IMR-90 (cell line): ENCODE data around the gene IGIP. TPM values are rescaled to one million over a fixed set of nuclear protein-coding genes. Genes with fewer than 3 reads are reported as not detected.

Source experiments
- ATAC-seq: fragments of 200-7000 bp; cut with Tn5 transposase; 2 replicates; pipeline ENCODE4 v1.9.1; 2020; ENCODE audit warnings: low read depth, mild to moderate bottlenecking, moderate library complexity
- BruUV-seq: library from RNA; stranded (reverse); fragments of 400-500 nt; replicated peaks from 2 replicates; lab custom pipeline; 2021; lab: Mats Ljungman, UMichigan
- CTCF ChIA-PET: fragments of 300-600 bp; formaldehyde crosslinking; extraction: SDS; loops from one replicate; lab custom pipeline; 2021; ENCODE audit warnings: antibody characterized with exemption; lab: Yijun Ruan, JAX
- POLR2A ChIA-PET: fragments of 300-600 bp; sonication (Branson Sonifier 250); formaldehyde crosslinking; loops from one replicate; lab custom pipeline; 2022; ENCODE audit warnings: antibody characterized with exemption; ENCODE audit not compliant: unreplicated experiment; lab: Charles Lee
- DNase-seq: peaks from one replicate; pipeline ENCODE4 v3.0.0; 2013
- H2AFZ ChIP-seq: replicated peaks from 2 replicates; pipeline ENCODE3; 2013; ENCODE audit warnings: low read length, mild to moderate bottlenecking; ENCODE audit not compliant: poor library complexity
- H2AK5ac ChIP-seq: 2 replicates; pipeline ENCODE4 v1.6.1; 2013; ENCODE audit warnings: low read depth, low read length, inconsistent platforms
- H2AK9ac ChIP-seq: replicated peaks from 2 replicates; pipeline ENCODE3; 2013; ENCODE audit warnings: mild to moderate bottlenecking, low read depth, low read length, moderate library complexity; ENCODE audit not compliant: poor library complexity
- H2BK120ac ChIP-seq: 2 replicates; pipeline ENCODE4 v1.6.1; 2013; ENCODE audit warnings: low read depth, low read length, inconsistent platforms
- H2BK15ac ChIP-seq: 3 replicates; pipeline ENCODE4 v1.6.1; 2013; ENCODE audit warnings: low read depth, low read length, inconsistent platforms
- H2BK20ac ChIP-seq: 2 replicates; pipeline ENCODE4 v1.6.1; 2013; ENCODE audit warnings: low read depth, mild to moderate bottlenecking, inconsistent platforms, low read length, moderate library complexity
- H2BK5ac ChIP-seq: 2 replicates; pipeline ENCODE4 v1.6.1; 2013; ENCODE audit warnings: mild to moderate bottlenecking, low read depth, low read length, inconsistent platforms; ENCODE audit not compliant: poor library complexity, severe bottlenecking
- H3K14ac ChIP-seq: replicated peaks from 2 replicates; pipeline ENCODE4 v1.6.1; 2013; ENCODE audit warnings: low read depth, low read length, inconsistent platforms
- H3K18ac ChIP-seq: 2 replicates; pipeline ENCODE4 v1.6.1; 2013; ENCODE audit warnings: low read depth, low read length, control low read depth
- H3K23ac ChIP-seq: 2 replicates; pipeline ENCODE4 v1.6.1; 2013; ENCODE audit warnings: low read depth, low read length, inconsistent platforms
- H3K27ac ChIP-seq: 2 replicates; pipeline ENCODE4 v1.5.1; 2013; ENCODE audit warnings: mild to moderate bottlenecking, control low read depth, low read length; ENCODE audit not compliant: insufficient read depth
- H3K27me3 ChIP-seq: 2 replicates; pipeline ENCODE4 v1.6.1; 2013; ENCODE audit warnings: low read length; ENCODE audit not compliant: control insufficient read depth, insufficient read depth
- H3K36me3 ChIP-seq: 2 replicates; pipeline ENCODE4 v1.6.1; 2013; ENCODE audit warnings: low read length, mixed read lengths; ENCODE audit not compliant: control insufficient read depth, insufficient read depth
- H3K4ac ChIP-seq: 2 replicates; pipeline ENCODE4 v1.6.1; 2013; ENCODE audit warnings: low read depth, low read length, inconsistent platforms
- H3K4me1 ChIP-seq: 2 replicates; pipeline ENCODE4 v1.6.1; 2013; ENCODE audit warnings: low read length, mixed read lengths; ENCODE audit not compliant: control insufficient read depth, insufficient read depth
- H3K4me2 ChIP-seq: 2 replicates; pipeline ENCODE4 v1.6.1; 2013; ENCODE audit warnings: low read depth, mild to moderate bottlenecking, control low read depth, low read length, moderate library complexity
- H3K4me3 ChIP-seq: 2 replicates; pipeline ENCODE4 v1.5.1; 2013; ENCODE audit warnings: low read depth, mild to moderate bottlenecking, control low read depth, low read length, moderate library complexity; ENCODE audit not compliant: insufficient read depth
- H3K56ac ChIP-seq: 2 replicates; pipeline ENCODE4 v1.6.1; 2013; ENCODE audit warnings: low read length, inconsistent platforms; ENCODE audit not compliant: insufficient read depth; ENCODE audit errors: extremely low read depth
- H3K79me1 ChIP-seq, 2 experiments: 2 replicates each; pipeline ENCODE4 v1.6.1; 2013; ENCODE audit warnings: low read length in 2 of 2, inconsistent platforms in 1 of 2, low read depth in 1 of 2
- H3K9ac ChIP-seq: 2 replicates; pipeline ENCODE4 v1.6.1; 2013; ENCODE audit warnings: low read depth, low read length, control low read depth
- H3K9me1 ChIP-seq: 2 replicates; pipeline ENCODE4 v1.6.1; 2013; ENCODE audit warnings: low read length, inconsistent platforms; ENCODE audit not compliant: insufficient read depth
- H3K9me3 ChIP-seq: 2 replicates; pipeline ENCODE4 v1.6.1; 2013; ENCODE audit warnings: low read length; ENCODE audit not compliant: control insufficient read depth, insufficient read depth
- H4K20me1 ChIP-seq: 2 replicates; pipeline ENCODE4 v1.6.1; 2013; ENCODE audit warnings: low read length, inconsistent platforms; ENCODE audit not compliant: insufficient read depth
- H4K5ac ChIP-seq: 2 replicates; pipeline ENCODE4 v1.6.1; 2013; ENCODE audit warnings: mild to moderate bottlenecking, low read depth, low read length, control low read depth
- H4K8ac ChIP-seq, 2 experiments: 2 replicates each; pipeline ENCODE4 v1.6.1; 2013; ENCODE audit warnings: low read depth in 2 of 2, low read length in 2 of 2, control low read depth in 1 of 2, inconsistent platforms in 1 of 2
- H4K91ac ChIP-seq: 2 replicates; pipeline ENCODE4 v1.6.1; 2013; ENCODE audit warnings: low read depth, low read length, inconsistent platforms; ENCODE audit not compliant: insufficient read depth
- BHLHE40 ChIP-seq: fragments of 150-350 bp; IDR thresholded peaks from 2 replicates; pipeline ENCODE4 v1.6.1; 2016; ENCODE audit warnings: mild to moderate bottlenecking, low read depth, low read length
- CEBPB ChIP-seq: IDR thresholded peaks from 2 replicates; pipeline ENCODE4 v1.6.1; 2012; ENCODE audit warnings: low read depth, low read length, improper control_type of control experiment
- CHD1 ChIP-seq: IDR thresholded peaks from 2 replicates; pipeline ENCODE4 v1.6.1; 2012; ENCODE audit warnings: low read depth, low read length, improper control_type of control experiment
- CTCF ChIP-seq: conservative IDR thresholded peaks from 2 replicates; pipeline ENCODE4 v1.5.1; 2012; ENCODE audit warnings: mild to moderate bottlenecking, low read depth, low read length, improper control_type of control experiment
- FOS ChIP-seq: fragments of 150-350 bp; IDR thresholded peaks from 2 replicates; pipeline ENCODE4 v1.6.1; 2016; ENCODE audit warnings: low read depth, low read length
- MAFK ChIP-seq: IDR thresholded peaks from 2 replicates; pipeline ENCODE4 v1.6.1; 2012; ENCODE audit warnings: low read depth, low read length, improper control_type of control experiment
- MAZ ChIP-seq: IDR thresholded peaks from 2 replicates; pipeline ENCODE4 v1.6.1; 2012; ENCODE audit warnings: low read depth, mild to moderate bottlenecking, low read length, improper control_type of control experiment, moderate library complexity, borderline replicate concordance
- MXI1 ChIP-seq: IDR thresholded peaks from 2 replicates; pipeline ENCODE4 v1.6.1; 2012; ENCODE audit warnings: low read depth, mild to moderate bottlenecking, low read length, moderate library complexity, borderline replicate concordance
- NFE2L2 ChIP-seq: fragments of 150-350 bp; IDR thresholded peaks from 2 replicates; pipeline ENCODE4 v1.6.1; 2016; ENCODE audit warnings: low read depth, mild to moderate bottlenecking, low read length
- POLR2A ChIP-seq: IDR thresholded peaks from 2 replicates; pipeline ENCODE4 v1.6.1; 2012; ENCODE audit warnings: mild to moderate bottlenecking, low read depth, low read length
- RAD21 ChIP-seq: IDR thresholded peaks from 2 replicates; pipeline ENCODE4 v1.6.1; 2012; ENCODE audit warnings: low read length, improper control_type of control experiment
- RCOR1 ChIP-seq: IDR thresholded peaks from 2 replicates; pipeline ENCODE4 v1.6.1; 2012; ENCODE audit warnings: mild to moderate bottlenecking, low read length, improper control_type of control experiment; ENCODE audit not compliant: insufficient replicate concordance
- RFX5 ChIP-seq: IDR thresholded peaks from 2 replicates; pipeline ENCODE4 v1.8.0; 2012; ENCODE audit warnings: low read depth, mild to moderate bottlenecking, low read length, moderate library complexity
- SMC3 ChIP-seq: fragments of 150-350 bp; IDR thresholded peaks from 2 replicates; pipeline ENCODE4 v1.6.1; 2016; ENCODE audit warnings: low read depth, mild to moderate bottlenecking, antibody characterized with exemption, low read length, moderate library complexity
- USF2 ChIP-seq: fragments of 150-350 bp; IDR thresholded peaks from 2 replicates; pipeline ENCODE4 v1.6.1; 2017; ENCODE audit warnings: mild to moderate bottlenecking, antibody characterized with exemption, low read length, low read depth
- WGBS, 2 experiments: methylation state at CpG; one replicate each; pipeline versions ENCODE4 v1.1.5 to v1.1.7; 2013; ENCODE audit warnings: missing lambda C conversion rate in 2 of 2; ENCODE audit not compliant: insufficient read length in 1 of 2; ENCODE audit errors: extremely low coverage in 2 of 2; 5-methylcytosine and 5-hydroxymethylcytosine counted together
- dilution Hi-C: fragments of 300-500 bp; cut with HindIII; formaldehyde crosslinking; loops from one replicate; pipeline ENCODE4 v1.14.3; 2018; ENCODE audit warnings: low sequenced_read_pairs; ENCODE audit not compliant: unreplicated experiment
- in situ Hi-C: fragments of 300-500 bp; cut with MboI; formaldehyde crosslinking; loops from 3 replicates; pipeline ENCODE4 v1.14.3; 2019; ENCODE audit warnings: low sequenced_read_pairs, inconsistent platforms, mixed read lengths
- intact Hi-C: fragments of 100-400 bp; cut with micrococcal nuclease; formaldehyde crosslinking; loops from 2 replicates; pipeline ENCODE4 v1.10.0; 2022
- polyA plus RNA-seq, 3 experiments: library from polyadenylated mRNA; depleted of rRNA; stranded (reverse); fragments of >200 nt; gene quantifications; 2 replicates each; pipeline ENCODE4 v1.2.3, GENCODE V29; 2012; ENCODE audit warnings: low replicate concordance in 1 of 3
- total RNA-seq: library from RNA; depleted of rRNA; stranded (reverse); fragments of >200 nt; gene quantifications from 2 replicates; pipeline ENCODE4 v1.2.3, GENCODE V29; 2012

IGIP gene
- total and polyA plus RNA-seq, 2 of the 4 experiments (the other 2 are of a cell fraction) = 1.2 to 5.0 TPM

- no peak for TF ChIP-seq SMC3
Observed at GRCh38 chr5:140125637-140126036, at the start of gene IGIP (continued).

- no peaks in the 10 kb centered on the region for H3K36me3 ChIP-seq
- intact Hi-C loops = loop anchor here (10.0 kb wide), 1 partner anchor 279 kb away; no protein-coding TSS in a partner anchor
- TF ChIP-seq MAFK = no peak
- no peak for TF ChIP-seq MXI1
- TF ChIP-seq USF2 = no peak
- no peak for TF ChIP-seq RFX5
- TF ChIP-seq NFE2L2 = no peak
- no peak for TF ChIP-seq FOS
- TF ChIP-seq CEBPB = no peak
- no peak for TF ChIP-seq CTCF
- no peak for TF ChIP-seq POLR2A
- no peak for TF ChIP-seq RCOR1
- TF ChIP-seq MAZ = no peak
- no peak for TF ChIP-seq RAD21
- no peak for TF ChIP-seq CHD1
- TF ChIP-seq BHLHE40 = no peak
- no peak for TF ChIP-seq SMC3
Observed at GRCh38 chr5:140076142-140076541, 49.6 kb upstream of the IGIP start.

More at GRCh38 chr5:140076142-140076541, 49.6 kb upstream of the IGIP start:
- Histone ChIP-seq H3K9me1 (no peaks in the 10 kb centered on the region), H3K9ac (no peak overlapping the region), H3K18ac (no peak overlapping the region), H3K4me1 (no peaks in the 10 kb centered on the region), H3K79me1 (no peaks in the 10 kb centered on the region), H4K8ac (no peak overlapping the region), H2AK5ac (no peak overlapping the region), H3K14ac (no peak overlapping the region), H2BK20ac (no peak overlapping the region), H2BK15ac (no peak overlapping the region), H4K5ac (no peak overlapping the region), H3K27me3 (peaks cover 14% of the 10 kb centered on the region), H3K4me3 (no peak overlapping the region), H4K20me1 (no peaks in the 10 kb centered on the region), H2BK5ac (no peak overlapping the region), H3K23ac (no peak overlapping the region), H2AK9ac (no peak overlapping the region), H3K27ac (no peak overlapping the region), H3K9me3 (no peaks in the 10 kb centered on the region), H3K56ac (no peak overlapping the region), H4K91ac (no peak overlapping the region), H3K4me2 (no peak overlapping the region), H3K4ac (no peak overlapping the region), H2BK120ac (no peak overlapping the region), H2AFZ (no peak overlapping the region)
- no TSS peak for BruUV-seq
- no CpG with 5 or more reads among the region's 1 CpG for WGBS, 2 experiments
- ChIA-PET POLR2A (no interaction called here), CTCF (interaction anchor here (1.1 to 1.9 kb wide), 3 partner anchors 71 to 99 kb away, joined by 3 to 6 read pairs (median 3); no protein-coding TSS in a partner anchor)
- ATAC-seq (no peak), DNase-seq (no peak)
- in situ Hi-C loops (no loop called here), dilution Hi-C loops (no loop called here)
